ENCODE data around the gene HNRNPR.

- no peak for TF ChIP-seq CTCF (IDR thresholded peaks at IDR 0.05; ENCODE audit: insufficient read depth, low read length, poor library complexity, severe bottlenecking)
- TF ChIP-seq EZH2phosphoT487 (conservative IDR thresholded peaks at IDR 0.05; ENCODE audit: low read length), result no peak
These were observed 67.6 kb downstream of the HNRNPR start for GRCh38 chr1:23276531-23276930.
